SK-N-SH treated with all-trans-retinoic acid at 6 μM for 48 hours (cell line): ENCODE results near the gene DR1.
A peak's percentile ranks its signal among the peaks of the same experiment; 100 is the strongest.

Source experiments
- ATAC-seq: fragments of 200-7000 bp; cut with Tn5 transposase; 3 replicates; pipeline ENCODE4 v1.9.1; 2020; ENCODE audit warnings: mild to moderate bottlenecking, moderate library complexity
- ARNTL ChIP-seq: fragments of 450-650 bp; formaldehyde crosslinking; IDR thresholded peaks from 2 replicates; pipeline ENCODE4 v1.5.0; 2020; ENCODE audit warnings: low read depth, mild to moderate bottlenecking, moderate library complexity, borderline replicate concordance
- BACH2 ChIP-seq: fragments of 250-450 bp; sonication (Bioruptor Pico); IDR thresholded peaks from 2 replicates; pipeline ENCODE4 v1.9.0; 2021; ENCODE audit warnings: mild to moderate bottlenecking, borderline replicate concordance
- CSDC2 ChIP-seq: fragments of 250-450 bp; sonication (Bioruptor Pico); IDR thresholded peaks from 2 replicates; pipeline ENCODE4 v1.5.0; 2020; ENCODE audit warnings: mild to moderate bottlenecking, moderate library complexity
- ESRRG ChIP-seq: fragments of 250-450 bp; sonication (Bioruptor Pico); IDR thresholded peaks from 2 replicates; pipeline ENCODE4 v1.6.1; 2021; ENCODE audit warnings: mild to moderate bottlenecking
- GLIS3 ChIP-seq: fragments of 250-450 bp; sonication (Bioruptor Pico); IDR thresholded peaks from 2 replicates; pipeline ENCODE4 v1.5.0; 2020; ENCODE audit warnings: mild to moderate bottlenecking, moderate library complexity
- OSR1 ChIP-seq: fragments of 250-450 bp; sonication (Bioruptor Pico); IDR thresholded peaks from 2 replicates; pipeline ENCODE4 v1.8.0; 2022; ENCODE audit warnings: moderate library complexity, mild to moderate bottlenecking, inconsistent platforms
- PPARA ChIP-seq: fragments of 250-450 bp; sonication (Bioruptor Pico); IDR thresholded peaks from 2 replicates; pipeline ENCODE4 v1.5.0; 2020; ENCODE audit warnings: mild to moderate bottlenecking, borderline replicate concordance
- RARB ChIP-seq: fragments of 250-450 bp; sonication (Bioruptor Pico); IDR thresholded peaks from 2 replicates; pipeline ENCODE4 v1.8.0; 2021; ENCODE audit warnings: mild to moderate bottlenecking, moderate library complexity
- SNAI2 ChIP-seq: fragments of 250-450 bp; sonication (Bioruptor Pico); IDR thresholded peaks from 2 replicates; pipeline ENCODE4 v1.5.0; 2020; ENCODE audit warnings: mild to moderate bottlenecking, moderate library complexity
- TCF4 ChIP-seq: fragments of 250-450 bp; sonication (Bioruptor Pico); IDR thresholded peaks from 2 replicates; pipeline ENCODE4 v1.8.0; 2021; ENCODE audit warnings: mild to moderate bottlenecking, moderate library complexity, borderline replicate concordance
- ZC3H10 ChIP-seq: fragments of 250-450 bp; sonication (Bioruptor Pico); IDR thresholded peaks from 2 replicates; pipeline ENCODE4 v1.5.1; 2021; ENCODE audit warnings: mild to moderate bottlenecking, moderate library complexity
- ZFP30 ChIP-seq: fragments of 450-650 bp; formaldehyde crosslinking; IDR thresholded peaks from 2 replicates; pipeline ENCODE4 v1.5.0; 2022; ENCODE audit warnings: mild to moderate bottlenecking, moderate library complexity
- ZNF565 ChIP-seq: fragments of 450-650 bp; formaldehyde crosslinking; conservative IDR thresholded peaks from 2 replicates; pipeline ENCODE4 v1.5.0; 2020; ENCODE audit warnings: low read depth, mild to moderate bottlenecking, moderate library complexity
- ZNF70 ChIP-seq: fragments of 450-650 bp; formaldehyde crosslinking; IDR thresholded peaks from 2 replicates; pipeline ENCODE4 v1.5.0; 2020; ENCODE audit warnings: mild to moderate bottlenecking, moderate library complexity
- ZNF8 ChIP-seq: fragments of 450-650 bp; formaldehyde crosslinking; IDR thresholded peaks from 2 replicates; pipeline ENCODE4 v1.5.0; 2020; ENCODE audit warnings: mild to moderate bottlenecking, moderate library complexity
- TF ChIP-seq, protein P1 (sequence below): fragments of 250-450 bp; sonication (Bioruptor Pico); IDR thresholded peaks from 2 replicates; pipeline ENCODE4 v1.5.0; 2020; ENCODE audit warnings: mild to moderate bottlenecking, moderate library complexity
- TF ChIP-seq, protein P2 (sequence below): fragments of 250-450 bp; sonication (Bioruptor Pico); IDR thresholded peaks from 2 replicates; pipeline ENCODE4 v1.8.0; 2021; ENCODE audit warnings: low read depth, mild to moderate bottlenecking, moderate library complexity, borderline replicate concordance
- TF ChIP-seq, protein P3 (sequence below): fragments of 250-450 bp; sonication (Bioruptor Pico); IDR thresholded peaks from 2 replicates; pipeline ENCODE4 v1.5.1; 2020; ENCODE audit warnings: low read depth, mild to moderate bottlenecking, moderate library complexity
- TF ChIP-seq, protein P4 (sequence below): fragments of 250-450 bp; sonication (Bioruptor Pico); IDR thresholded peaks from 2 replicates; pipeline ENCODE4 v1.5.1; 2021; ENCODE audit warnings: mild to moderate bottlenecking, moderate library complexity
- TF ChIP-seq, protein P5 (sequence below): fragments of 250-450 bp; sonication (Bioruptor Pico); IDR thresholded peaks from 2 replicates; pipeline ENCODE4 v1.8.0; 2020; ENCODE audit warnings: mild to moderate bottlenecking, moderate library complexity, borderline replicate concordance

Gene DR1

DNA sequence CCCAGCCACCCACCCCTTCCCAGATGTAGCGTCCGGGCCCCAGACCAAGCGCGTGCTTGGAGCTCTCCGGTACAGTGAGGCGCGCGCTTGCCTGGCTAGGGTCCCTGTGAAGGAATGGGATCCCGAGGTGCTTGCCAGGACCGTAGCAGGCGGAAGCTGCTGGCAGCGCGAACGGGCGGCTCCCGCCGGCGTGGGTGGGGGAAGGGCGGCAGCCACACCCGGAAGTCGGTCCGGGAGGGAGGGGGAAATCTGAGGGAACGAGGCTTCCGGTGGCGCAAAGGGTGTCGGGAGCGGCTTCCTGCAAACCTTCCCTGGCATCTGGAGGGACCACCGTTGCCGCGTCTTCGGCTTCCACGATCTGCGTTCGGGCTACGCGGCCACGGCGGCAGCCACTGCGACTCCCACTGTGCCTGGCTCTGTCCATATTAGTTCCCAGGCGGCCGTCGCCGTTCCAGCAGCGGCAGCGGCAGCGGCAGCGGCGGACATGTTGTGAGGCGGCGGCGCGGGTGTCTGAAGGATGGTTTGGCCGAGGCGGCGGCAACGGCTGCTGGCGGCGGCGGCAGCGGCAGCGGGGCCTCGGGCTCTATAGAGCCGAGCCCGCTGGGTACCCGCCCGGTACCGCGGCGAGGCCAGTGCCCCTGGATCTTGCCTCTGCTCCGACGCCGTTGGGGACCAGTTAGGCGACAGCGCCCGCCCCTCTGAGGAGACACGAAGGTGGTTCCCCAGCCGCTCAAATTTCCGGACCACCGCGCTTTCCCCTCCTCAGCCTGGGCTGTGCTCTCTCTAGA, at the start of gene DR1:
Gene DR1, plus strand, starts transcription at position 275 of the 788 bp plus-strand sequence. CDS start 739 bp downstream, outside the sequence.
- ATAC-seq = peak; percentile 85
- TF ChIP-seq BACH2 (CRISPR knock-in tag) (no peak), TCF4 (CRISPR knock-in tag) (0 out of 2 replicates have a peak, but pooled peaks have one; percentile 31)

DNA sequence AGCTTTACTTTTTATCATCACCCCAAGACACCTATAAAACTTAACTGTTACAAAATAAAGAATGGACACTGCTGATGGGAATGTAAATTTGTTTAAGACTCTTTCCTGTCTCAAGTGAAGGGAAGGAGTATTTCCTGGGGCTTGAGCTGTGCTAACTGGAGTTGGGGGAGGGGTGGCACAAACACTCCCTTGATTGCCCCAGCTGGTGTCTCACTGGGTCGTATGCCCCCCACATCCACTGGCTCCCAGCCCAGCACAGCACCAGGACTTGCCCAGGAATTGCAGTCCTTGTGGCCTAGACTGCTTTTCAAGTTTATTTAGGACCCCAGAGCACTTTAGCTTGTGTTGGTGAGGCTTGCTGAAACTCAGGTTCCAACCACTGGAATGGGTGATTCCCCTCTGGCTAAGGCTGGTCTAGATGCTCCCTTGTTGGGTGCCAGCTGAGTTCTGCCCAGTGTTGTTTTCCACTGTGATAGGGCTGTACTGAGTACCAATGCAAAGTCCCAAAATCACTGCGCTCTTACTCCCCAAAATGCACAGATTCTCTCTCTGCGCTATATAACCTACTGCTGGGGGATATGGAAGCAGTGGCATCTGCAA, 49.1 kb upstream of the DR1 start:
- ATAC-seq = no peak
- TF ChIP-seq PPARA (CRISPR knock-in tag) = no peak
- TF ChIP-seq GLIS3 (CRISPR knock-in tag) = no peak
- TF ChIP-seq, protein P1, sequence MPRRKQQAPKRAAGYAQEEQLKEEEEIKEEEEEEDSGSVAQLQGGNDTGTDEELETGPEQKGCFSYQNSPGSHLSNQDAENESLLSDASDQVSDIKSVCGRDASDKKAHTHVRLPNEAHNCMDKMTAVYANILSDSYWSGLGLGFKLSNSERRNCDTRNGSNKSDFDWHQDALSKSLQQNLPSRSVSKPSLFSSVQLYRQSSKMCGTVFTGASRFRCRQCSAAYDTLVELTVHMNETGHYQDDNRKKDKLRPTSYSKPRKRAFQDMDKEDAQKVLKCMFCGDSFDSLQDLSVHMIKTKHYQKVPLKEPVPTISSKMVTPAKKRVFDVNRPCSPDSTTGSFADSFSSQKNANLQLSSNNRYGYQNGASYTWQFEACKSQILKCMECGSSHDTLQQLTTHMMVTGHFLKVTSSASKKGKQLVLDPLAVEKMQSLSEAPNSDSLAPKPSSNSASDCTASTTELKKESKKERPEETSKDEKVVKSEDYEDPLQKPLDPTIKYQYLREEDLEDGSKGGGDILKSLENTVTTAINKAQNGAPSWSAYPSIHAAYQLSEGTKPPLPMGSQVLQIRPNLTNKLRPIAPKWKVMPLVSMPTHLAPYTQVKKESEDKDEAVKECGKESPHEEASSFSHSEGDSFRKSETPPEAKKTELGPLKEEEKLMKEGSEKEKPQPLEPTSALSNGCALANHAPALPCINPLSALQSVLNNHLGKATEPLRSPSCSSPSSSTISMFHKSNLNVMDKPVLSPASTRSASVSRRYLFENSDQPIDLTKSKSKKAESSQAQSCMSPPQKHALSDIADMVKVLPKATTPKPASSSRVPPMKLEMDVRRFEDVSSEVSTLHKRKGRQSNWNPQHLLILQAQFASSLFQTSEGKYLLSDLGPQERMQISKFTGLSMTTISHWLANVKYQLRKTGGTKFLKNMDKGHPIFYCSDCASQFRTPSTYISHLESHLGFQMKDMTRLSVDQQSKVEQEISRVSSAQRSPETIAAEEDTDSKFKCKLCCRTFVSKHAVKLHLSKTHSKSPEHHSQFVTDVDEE (CRISPR knock-in tag) = no peak
- TF ChIP-seq ZNF70 (CRISPR knock-in tag) = no peak
- no peak for TF ChIP-seq TCF4 (CRISPR knock-in tag)
- no peak for TF ChIP-seq ZFP30 (CRISPR knock-in tag)
- TF ChIP-seq ZC3H10 (CRISPR knock-in tag) = no peak
- TF ChIP-seq ESRRG (CRISPR knock-in tag) = no peak
- TF ChIP-seq CSDC2 (CRISPR knock-in tag) = no peak
- TF ChIP-seq ARNTL (CRISPR knock-in tag) = no peak
- TF ChIP-seq OSR1 (CRISPR knock-in tag) = no peak
- TF ChIP-seq ZNF8 (CRISPR knock-in tag) = no peak

DNA sequence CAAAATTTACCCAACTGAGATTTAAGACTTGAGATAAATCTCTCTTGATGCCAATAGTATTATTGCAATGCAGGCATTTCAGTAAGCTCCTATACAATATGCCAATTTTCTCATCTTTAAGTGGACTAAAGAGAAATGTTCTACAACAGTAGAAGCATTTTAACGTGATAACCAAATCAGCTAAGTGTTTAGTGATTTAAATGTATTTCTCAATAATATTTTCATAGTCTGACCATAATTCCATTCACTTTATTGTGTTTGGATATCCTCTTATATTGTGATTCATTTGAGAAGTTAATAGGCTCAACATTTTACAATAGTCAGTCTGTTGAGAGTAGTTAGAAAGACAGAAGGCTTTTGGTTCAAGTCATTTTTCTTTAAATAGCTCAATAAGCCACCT, 44.6 kb upstream of the DR1 start:
- TF ChIP-seq ZC3H10 (CRISPR knock-in tag) = no peak
- TF ChIP-seq TCF4 (CRISPR knock-in tag) = no peak
- TF ChIP-seq OSR1 (CRISPR knock-in tag) = no peak
- TF ChIP-seq, protein P2, sequence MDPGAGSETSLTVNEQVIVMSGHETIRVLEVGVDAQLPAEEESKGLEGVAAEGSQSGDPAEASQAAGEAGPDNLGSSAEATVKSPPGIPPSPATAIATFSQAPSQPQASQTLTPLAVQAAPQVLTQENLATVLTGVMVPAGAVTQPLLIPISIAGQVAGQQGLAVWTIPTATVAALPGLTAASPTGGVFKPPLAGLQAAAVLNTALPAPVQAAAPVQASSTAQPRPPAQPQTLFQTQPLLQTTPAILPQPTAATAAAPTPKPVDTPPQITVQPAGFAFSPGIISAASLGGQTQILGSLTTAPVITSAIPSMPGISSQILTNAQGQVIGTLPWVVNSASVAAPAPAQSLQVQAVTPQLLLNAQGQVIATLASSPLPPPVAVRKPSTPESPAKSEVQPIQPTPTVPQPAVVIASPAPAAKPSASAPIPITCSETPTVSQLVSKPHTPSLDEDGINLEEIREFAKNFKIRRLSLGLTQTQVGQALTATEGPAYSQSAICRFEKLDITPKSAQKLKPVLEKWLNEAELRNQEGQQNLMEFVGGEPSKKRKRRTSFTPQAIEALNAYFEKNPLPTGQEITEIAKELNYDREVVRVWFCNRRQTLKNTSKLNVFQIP (CRISPR knock-in tag) = no peak
- TF ChIP-seq BACH2 (CRISPR knock-in tag) = no peak
- TF ChIP-seq ESRRG (CRISPR knock-in tag) = no peak
- TF ChIP-seq, protein P3, sequence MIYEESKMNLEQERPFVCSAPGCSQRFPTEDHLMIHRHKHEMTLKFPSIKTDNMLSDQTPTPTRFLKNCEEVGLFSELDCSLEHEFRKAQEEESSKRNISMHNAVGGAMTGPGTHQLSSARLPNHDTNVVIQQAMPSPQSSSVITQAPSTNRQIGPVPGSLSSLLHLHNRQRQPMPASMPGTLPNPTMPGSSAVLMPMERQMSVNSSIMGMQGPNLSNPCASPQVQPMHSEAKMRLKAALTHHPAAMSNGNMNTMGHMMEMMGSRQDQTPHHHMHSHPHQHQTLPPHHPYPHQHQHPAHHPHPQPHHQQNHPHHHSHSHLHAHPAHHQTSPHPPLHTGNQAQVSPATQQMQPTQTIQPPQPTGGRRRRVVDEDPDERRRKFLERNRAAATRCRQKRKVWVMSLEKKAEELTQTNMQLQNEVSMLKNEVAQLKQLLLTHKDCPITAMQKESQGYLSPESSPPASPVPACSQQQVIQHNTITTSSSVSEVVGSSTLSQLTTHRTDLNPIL (CRISPR knock-in tag) = no peak
- TF ChIP-seq RARB = no peak
- TF ChIP-seq, protein P4, sequence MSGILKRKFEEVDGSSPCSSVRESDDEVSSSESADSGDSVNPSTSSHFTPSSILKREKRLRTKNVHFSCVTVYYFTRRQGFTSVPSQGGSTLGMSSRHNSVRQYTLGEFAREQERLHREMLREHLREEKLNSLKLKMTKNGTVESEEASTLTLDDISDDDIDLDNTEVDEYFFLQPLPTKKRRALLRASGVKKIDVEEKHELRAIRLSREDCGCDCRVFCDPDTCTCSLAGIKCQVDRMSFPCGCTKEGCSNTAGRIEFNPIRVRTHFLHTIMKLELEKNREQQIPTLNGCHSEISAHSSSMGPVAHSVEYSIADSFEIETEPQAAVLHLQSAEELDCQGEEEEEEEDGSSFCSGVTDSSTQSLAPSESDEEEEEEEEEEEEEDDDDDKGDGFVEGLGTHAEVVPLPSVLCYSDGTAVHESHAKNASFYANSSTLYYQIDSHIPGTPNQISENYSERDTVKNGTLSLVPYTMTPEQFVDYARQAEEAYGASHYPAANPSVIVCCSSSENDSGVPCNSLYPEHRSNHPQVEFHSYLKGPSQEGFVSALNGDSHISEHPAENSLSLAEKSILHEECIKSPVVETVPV (CRISPR knock-in tag) = no peak
- TF ChIP-seq ZNF8 (CRISPR knock-in tag) = no peak
- TF ChIP-seq PPARA (CRISPR knock-in tag) = no peak
- TF ChIP-seq, protein P5, sequence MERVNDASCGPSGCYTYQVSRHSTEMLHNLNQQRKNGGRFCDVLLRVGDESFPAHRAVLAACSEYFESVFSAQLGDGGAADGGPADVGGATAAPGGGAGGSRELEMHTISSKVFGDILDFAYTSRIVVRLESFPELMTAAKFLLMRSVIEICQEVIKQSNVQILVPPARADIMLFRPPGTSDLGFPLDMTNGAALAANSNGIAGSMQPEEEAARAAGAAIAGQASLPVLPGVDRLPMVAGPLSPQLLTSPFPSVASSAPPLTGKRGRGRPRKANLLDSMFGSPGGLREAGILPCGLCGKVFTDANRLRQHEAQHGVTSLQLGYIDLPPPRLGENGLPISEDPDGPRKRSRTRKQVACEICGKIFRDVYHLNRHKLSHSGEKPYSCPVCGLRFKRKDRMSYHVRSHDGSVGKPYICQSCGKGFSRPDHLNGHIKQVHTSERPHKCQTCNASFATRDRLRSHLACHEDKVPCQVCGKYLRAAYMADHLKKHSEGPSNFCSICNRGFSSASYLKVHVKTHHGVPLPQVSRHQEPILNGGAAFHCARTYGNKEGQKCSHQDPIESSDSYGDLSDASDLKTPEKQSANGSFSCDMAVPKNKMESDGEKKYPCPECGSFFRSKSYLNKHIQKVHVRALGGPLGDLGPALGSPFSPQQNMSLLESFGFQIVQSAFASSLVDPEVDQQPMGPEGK (CRISPR knock-in tag) = no peak
- TF ChIP-seq SNAI2 (CRISPR knock-in tag) = no peak
- no peak for TF ChIP-seq ZNF565 (CRISPR knock-in tag)
- no peak for ATAC-seq
